Posterior vena cava (tissue), 2 donors: ENCODE measurements around the gene KRTAP10-9. TPM values are rescaled to one million over a fixed set of nuclear protein-coding genes. Genes with fewer than 3 reads are reported as not detected.
A peak's percentile ranks its signal among the peaks of the same experiment; 100 is the strongest.
"Not testable (repeated sequence)": the region's sequence is repeated elsewhere in the genome, so short reads cannot be mapped to it uniquely, and the experiment has no call there.

Source experiments
- DNase-seq: peaks from one replicate; pipeline ENCODE4 v3.0.0-alpha.2; 2020; ENCODE audit warnings: low spot score
- intact Hi-C, 2 donors: fragments of 100-400 bp; cut with DNase I; formaldehyde crosslinking; loops; one replicate each; pipeline versions ENCODE4 v1.14.1 to v1.14.2; 2022 to 2023
- total RNA-seq, 2 donors: library from RNA; stranded (reverse); fragmentation: NEBNext Ultra II Directional; extraction: Animal tissue kit (Norgen Biotek cat#: 25700); gene quantifications; one replicate each; pipeline ENCODE4 v1.2.1, GENCODE V29; 2021
- donor health status: DM: yes; HTN: yes; CAD: no.
- donor health status: DM: yes; HTN: yes; CAD: no.

Gene KRTAP10-9
- total RNA-seq, 2 donors from 2014 or later: not detected

GRCh38 chr21:44593598-44594405 lies 33.1 kb upstream of the KRTAP10-9 start:
- DNase-seq: peak; percentile 43
- intact Hi-C loops: no loop called here

- intact Hi-C loops: no loop called here
- DNase-seq: peak; percentile 43
Observed at GRCh38 chr21:44594406-44594916, 32.4 kb upstream of the KRTAP10-9 start.

GRCh38 chr21:44595524-44595923 lies 31.4 kb upstream of the KRTAP10-9 start:
- intact Hi-C loops: no loop called here

DNA sequence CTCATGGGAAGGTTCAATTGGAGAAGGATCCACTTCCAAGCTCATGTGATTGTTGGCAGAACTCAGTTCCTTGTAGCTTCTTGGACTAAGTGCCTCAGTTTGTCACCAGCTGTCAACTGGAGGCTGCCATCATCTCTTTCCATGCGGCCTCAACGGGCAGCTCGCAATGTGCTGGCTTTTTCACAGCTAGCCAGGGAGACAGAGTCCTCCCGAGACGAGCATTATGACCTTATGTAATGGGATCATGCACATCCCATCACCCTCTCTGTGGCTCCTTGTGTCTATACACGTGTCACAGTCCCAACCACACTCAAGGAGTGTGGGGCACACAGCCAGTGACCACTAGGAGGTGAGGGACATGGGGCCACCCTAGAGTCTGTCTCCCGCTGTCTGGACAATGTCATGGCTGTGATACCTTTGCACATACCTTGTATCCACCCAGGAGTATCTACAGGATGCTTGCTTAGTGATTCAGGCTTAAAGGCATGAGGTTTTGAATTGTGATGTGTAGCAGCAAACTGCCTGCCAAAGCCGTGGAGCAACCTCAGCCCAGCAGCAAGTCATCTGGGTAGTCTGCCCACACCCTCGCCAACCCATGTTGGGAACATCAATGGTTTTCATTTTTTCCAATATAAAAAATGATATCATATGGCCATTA lies 30.7 kb upstream of the KRTAP10-9 start:
- DNase-seq: peak; percentile 38
- intact Hi-C loops: no loop called here

More at GRCh38 chr21:44595524-44595923, 31.4 kb upstream of the KRTAP10-9 start:
- no peak for DNase-seq

DNA sequence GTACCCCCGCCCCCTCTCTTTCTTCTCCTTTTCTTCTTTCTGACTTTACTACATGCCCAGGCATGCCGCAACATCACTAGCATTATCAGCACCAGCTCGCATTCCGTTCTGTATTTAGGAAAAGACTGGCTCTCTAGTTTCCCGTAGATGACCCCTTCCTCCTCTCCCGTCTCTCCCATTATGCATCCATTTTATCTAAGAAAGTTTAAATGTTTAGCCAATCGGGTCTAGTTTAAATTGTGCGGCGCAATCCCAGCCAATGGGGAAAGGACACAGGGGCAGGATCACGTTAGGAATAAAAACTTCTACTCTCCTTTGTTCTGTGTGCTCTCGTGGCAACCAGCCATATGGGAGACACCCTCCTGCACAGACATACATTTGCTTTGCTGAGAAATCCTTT lies 28.8 kb upstream of the KRTAP10-9 start:
- DNase-seq: no peak
- intact Hi-C loops: no loop called here

DNA sequence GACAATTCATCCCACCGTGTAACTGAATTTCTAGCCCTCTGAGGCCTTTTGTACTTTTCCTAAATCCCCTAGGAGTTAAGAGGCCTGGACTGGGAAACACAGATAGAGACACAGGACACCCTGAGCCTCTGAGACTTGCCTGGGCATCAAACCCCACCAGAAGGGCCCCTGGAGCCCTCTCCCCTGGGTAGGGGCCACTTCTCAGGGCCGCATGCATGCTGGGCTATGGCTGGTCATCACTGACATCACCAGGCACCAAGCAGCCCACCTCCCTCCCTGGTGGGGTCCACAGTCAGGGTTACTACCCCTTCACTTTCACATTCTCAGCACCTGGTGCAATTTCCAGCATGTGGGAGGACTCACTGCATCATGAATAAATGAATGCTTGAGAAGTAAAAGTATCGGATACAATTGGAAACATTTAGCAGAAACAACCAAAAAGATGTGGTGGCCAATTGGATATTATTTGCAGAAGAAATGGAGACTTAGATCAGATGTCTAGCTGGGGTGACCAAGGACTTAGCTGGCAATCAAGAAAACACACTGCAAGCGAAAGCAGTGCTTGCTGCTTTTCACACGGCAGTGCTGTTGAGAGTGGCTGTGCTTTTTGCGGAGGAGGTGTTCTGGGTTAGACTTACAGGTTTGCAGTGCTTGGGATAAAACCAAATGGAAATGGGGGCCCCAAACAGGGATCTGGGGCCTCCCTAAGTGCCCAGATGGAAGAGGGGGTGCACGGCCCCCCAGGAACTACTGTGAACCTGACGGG lies 27.4 kb upstream of the KRTAP10-9 start:
- intact Hi-C loops: no loop called here
- no peak for DNase-seq

GRCh38 chr21:44600118-44600978 lies 26.5 kb upstream of the KRTAP10-9 start, which contains the start of gene KRTAP10-7:
Gene KRTAP10-7, plus strand, starts transcription at chr21:44600597. Its CDS starts 25 bp downstream, at chr21:44600622.
- peak; percentile 66 for DNase-seq
- intact Hi-C loops: not testable (repeated sequence)

DNA sequence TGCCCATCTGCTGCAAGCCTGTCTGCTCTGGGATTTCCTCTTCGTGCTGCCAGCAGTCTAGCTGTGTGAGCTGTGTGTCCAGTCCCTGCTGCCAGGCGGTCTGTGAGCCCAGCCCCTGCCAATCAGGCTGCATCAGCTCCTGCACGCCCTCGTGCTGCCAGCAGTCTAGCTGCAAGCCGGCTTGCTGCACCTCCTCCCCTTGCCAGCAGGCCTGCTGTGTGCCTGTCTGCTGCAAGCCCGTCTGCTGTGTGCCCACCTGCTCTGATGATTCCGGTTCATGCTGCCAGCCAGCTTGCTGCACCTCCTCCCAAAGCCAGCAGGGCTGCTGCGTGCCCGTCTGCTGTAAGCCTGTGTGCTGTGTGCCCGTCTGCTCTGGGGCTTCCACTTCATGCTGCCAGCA lies 25.8 kb upstream of the KRTAP10-9 start:
- peak; percentile 40 for DNase-seq
- intact Hi-C loops: not testable (repeated sequence)

GRCh38 chr21:44601596-44602462 lies 25.1 kb upstream of the KRTAP10-9 start:
- peak; percentile 51 for DNase-seq
- intact Hi-C loops: no loop called here

DNA sequence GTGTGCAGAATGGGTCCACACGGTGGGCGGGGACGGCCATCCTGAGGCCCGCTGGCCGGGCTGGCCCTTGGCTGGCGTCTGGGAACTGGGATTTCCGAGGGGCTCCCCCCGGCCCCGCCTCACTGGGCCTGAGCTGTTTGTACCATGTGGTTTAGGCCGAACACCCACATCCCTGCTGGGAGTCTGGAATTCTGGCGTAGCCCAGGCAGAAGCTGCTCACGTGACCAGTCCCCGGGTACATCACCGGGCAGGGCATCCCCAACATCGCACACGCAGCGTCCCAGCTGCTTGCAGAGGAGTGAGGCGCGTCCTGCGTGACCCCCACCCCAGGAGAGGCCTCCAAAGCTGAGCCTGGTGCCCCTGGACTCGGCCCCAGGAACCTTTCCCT lies 24.4 kb upstream of the KRTAP10-9 start:
- intact Hi-C loops: no loop called here
- DNase-seq: no peak

DNA sequence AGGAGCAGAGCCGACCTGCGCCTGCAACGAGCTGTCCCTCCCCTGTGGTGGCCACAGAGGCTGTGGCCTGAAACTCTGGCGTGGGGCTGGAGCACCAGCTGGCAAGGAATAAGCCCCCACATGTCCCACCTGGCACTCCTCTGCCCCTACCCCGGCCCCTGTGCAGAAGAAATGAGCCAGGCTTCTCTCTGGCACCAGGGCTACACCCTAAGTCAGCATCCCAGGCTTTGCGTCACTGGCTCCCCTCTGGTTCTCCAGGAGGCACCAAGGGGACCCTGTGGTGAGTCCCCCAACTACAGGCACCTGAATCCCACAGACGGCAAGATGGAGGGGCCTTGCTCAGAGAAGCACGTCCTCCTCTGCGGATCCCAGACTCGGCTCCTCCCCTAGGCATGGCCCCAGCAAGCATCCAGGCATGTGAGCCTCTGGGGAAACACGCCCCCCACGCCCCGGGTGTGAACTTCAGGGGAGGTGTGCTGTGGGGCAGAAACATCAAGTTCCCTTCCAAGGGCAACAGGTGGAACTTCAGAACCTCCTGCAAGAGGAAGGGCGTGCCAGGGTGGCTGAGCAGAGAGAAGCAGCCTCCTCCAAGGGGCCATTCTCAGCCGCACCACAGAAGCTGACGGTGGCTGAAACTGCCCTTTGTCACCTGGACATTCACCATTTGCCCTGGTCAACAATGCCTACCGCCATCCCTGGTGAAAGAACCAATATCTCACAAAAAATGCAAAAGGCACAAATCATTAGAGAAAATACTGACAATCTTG lies 23.6 kb upstream of the KRTAP10-9 start:
- intact Hi-C loops: no loop called here
- peak; percentile 37 for DNase-seq

DNA sequence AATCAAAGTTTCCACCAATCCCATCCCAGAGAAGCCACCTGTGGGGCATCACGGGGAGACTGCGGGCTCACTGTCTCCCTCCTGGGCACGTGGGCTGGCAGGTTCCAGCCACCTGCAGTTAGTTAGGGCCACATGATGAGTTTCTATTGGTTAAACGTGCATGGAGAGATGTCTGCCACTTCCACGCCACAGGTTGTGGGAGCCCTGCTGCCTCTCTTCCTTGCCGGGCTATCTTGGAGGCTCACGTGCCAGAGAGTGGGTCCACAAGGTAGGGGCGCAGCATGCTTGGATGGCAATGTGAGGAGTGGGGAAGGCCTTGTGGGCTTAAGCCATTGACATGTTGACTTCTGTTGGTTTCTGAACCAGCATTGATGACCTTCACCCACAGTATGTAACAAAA lies 23.0 kb upstream of the KRTAP10-9 start:
- DNase-seq: peak; percentile 57
- intact Hi-C loops: no loop called here

DNA sequence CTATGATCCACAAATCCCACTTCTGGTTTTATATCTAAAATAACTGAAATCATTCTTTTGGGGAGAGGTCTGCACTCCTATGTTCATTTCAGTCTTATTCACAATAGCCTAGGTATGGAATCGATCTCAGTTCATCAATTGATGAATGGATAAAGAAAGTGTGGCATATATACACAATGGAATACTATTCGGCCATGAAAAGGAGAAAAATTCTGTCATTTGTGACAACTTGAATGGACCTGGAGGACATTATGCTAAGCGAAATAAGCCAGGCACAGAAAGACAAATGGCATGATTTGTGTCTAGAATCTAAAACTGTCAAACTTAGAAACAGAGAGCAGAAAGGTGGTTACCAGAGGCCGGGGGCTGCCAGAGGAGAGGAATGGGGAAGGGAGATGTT lies 20.4 kb upstream of the KRTAP10-9 start:
- intact Hi-C loops: no loop called here
- DNase-seq: no peak

- intact Hi-C loops: no loop called here
Observed at GRCh38 chr21:44609193-44609592, 17.7 kb upstream of the KRTAP10-9 start.

GRCh38 chr21:44610157-44610843 lies 16.6 kb upstream of the KRTAP10-9 start:
- intact Hi-C loops: loop anchor here in 1 of 2 donors (10.0 kb wide), 1 partner anchor 305 kb away; no protein-coding TSS in a partner anchor
- peak; percentile 55 for DNase-seq

More at GRCh38 chr21:44609193-44609592, 17.7 kb upstream of the KRTAP10-9 start:
- no peak for DNase-seq

GRCh38 chr21:44611551-44611950 lies 15.3 kb upstream of the KRTAP10-9 start:
- DNase-seq: no peak
- intact Hi-C loops: loop anchor here in 1 of 2 donors (10.0 kb wide), 1 partner anchor 303 kb away; no protein-coding TSS in a partner anchor
